ENCODE results near the gene KIF21A.

KIF21A gene

DNA sequence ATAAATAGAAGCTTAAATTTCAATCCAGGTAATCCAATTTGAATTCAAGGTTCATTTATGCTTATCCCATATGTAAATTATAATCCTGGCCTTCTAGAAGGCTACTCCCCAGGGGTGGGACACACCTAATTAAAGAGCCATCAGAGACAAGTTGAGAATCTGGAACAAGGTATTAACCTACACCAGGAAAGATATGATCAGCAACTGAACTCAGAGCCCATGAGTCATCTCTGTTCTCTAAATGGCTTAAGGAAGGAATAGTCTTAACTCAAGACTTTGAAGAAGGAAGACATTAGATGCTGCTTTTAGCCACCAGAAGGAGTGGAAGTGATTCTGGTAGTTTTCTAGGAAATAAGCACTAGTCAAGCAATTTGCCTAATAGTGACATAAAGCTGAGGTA, 88.0 kb downstream of the KIF21A start:
- Histone ChIP-seq H3K4me2 (no peak overlapping the region), H3K27me3 (ENCODE audit: insufficient read depth, low read depth) (no peaks in the 10 kb centered on the region), H3K79me2 (ENCODE audit: insufficient read depth, low read depth) (no peaks in the 10 kb centered on the region), H3K9ac (no peak overlapping the region), H4K20me1 (ENCODE audit: insufficient read depth) (no peaks in the 10 kb centered on the region), H2AFZ (ENCODE audit: low read depth) (no peak overlapping the region), H3K4me1 (ENCODE audit: low read depth, poor library complexity, severe bottlenecking) (no peaks in the 10 kb centered on the region), H3K4me3 (IDR thresholded peaks at IDR 0.05; ENCODE audit: insufficient read depth, low read depth, low read length) (no peak overlapping the region), H3K36me3 (ENCODE audit: insufficient read depth) (0 out of 2 replicates have a peak, but pooled peaks cover 5% of the 10 kb centered on the region), H3K27ac (no peak overlapping the region)
- TF ChIP-seq, protein P1, sequence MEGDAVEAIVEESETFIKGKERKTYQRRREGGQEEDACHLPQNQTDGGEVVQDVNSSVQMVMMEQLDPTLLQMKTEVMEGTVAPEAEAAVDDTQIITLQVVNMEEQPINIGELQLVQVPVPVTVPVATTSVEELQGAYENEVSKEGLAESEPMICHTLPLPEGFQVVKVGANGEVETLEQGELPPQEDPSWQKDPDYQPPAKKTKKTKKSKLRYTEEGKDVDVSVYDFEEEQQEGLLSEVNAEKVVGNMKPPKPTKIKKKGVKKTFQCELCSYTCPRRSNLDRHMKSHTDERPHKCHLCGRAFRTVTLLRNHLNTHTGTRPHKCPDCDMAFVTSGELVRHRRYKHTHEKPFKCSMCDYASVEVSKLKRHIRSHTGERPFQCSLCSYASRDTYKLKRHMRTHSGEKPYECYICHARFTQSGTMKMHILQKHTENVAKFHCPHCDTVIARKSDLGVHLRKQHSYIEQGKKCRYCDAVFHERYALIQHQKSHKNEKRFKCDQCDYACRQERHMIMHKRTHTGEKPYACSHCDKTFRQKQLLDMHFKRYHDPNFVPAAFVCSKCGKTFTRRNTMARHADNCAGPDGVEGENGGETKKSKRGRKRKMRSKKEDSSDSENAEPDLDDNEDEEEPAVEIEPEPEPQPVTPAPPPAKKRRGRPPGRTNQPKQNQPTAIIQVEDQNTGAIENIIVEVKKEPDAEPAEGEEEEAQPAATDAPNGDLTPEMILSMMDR (conservative IDR thresholded peaks at IDR 0.05; ENCODE audit: low read depth, low read length): no peak

DNA sequence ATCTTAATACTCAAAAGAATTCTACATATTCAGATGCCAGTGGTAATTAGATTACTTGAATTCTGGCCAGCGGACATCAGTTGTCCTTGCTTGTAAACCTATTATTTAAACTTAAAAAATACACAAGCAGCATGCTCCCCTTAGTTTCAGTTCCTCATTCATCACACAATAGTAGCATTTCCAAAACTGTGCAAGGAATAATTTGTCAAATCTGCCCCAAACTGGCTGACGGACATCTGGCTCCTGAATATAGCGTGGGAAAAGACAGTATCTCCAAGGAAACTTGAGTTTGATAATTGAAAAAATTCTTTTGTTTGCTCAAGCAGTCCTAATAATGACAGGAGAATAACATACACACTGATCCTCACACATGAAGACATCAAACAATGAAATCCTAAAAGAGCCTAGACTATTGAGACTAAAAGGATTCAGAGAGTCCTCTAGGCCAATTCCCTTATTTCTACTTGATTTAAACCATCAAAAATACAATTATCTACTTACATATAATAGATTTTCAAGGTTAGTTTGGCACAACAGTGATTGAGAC, 90.4 kb downstream of the KIF21A start:
- H3K9ac ChIP-seq: no peak overlapping the region
- no peak overlapping the region for H3K4me3 ChIP-seq (IDR thresholded peaks at IDR 0.05; ENCODE audit: insufficient read depth, low read depth, low read length)
- no peaks in the 10 kb centered on the region for H3K27me3 ChIP-seq (ENCODE audit: insufficient read depth, low read depth)
- no peaks in the 10 kb centered on the region for H4K20me1 ChIP-seq (ENCODE audit: insufficient read depth)
- H3K4me2 ChIP-seq: no peak overlapping the region
- TF ChIP-seq, protein P1 (conservative IDR thresholded peaks at IDR 0.05; ENCODE audit: low read depth, low read length): no peak
- H3K4me1 ChIP-seq (ENCODE audit: low read depth, poor library complexity, severe bottlenecking): no peaks in the 10 kb centered on the region
- no peak overlapping the region for H3K27ac ChIP-seq
- 0 out of 2 replicates have a peak, but pooled peaks cover 5% of the 10 kb centered on the region for H3K36me3 ChIP-seq (ENCODE audit: insufficient read depth)
- H2AFZ ChIP-seq (ENCODE audit: low read depth): no peak overlapping the region
- no peaks in the 10 kb centered on the region for H3K79me2 ChIP-seq (ENCODE audit: insufficient read depth, low read depth)

DNA sequence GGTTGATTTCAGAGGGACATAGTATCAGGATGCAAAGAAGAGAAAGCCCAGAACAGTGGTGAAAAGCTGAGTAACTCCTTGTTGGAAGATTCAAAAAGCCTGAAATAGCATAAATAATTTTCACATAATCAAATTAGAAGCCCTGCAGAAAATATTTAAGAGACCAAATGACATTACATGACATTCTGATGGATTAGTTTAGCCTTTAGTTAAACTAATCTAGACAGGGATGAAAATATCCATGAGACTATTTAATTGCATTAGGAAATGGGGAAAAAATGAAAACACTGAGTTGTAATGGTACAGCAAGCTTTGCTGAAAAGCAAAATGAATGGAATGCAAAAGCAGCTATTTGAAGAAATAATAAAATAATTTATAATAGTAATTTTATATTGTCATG, 91.8 kb downstream of the KIF21A start:
- TF ChIP-seq, protein P1 (conservative IDR thresholded peaks at IDR 0.05; ENCODE audit: low read depth, low read length): no peak
- Histone ChIP-seq H3K9ac (no peak overlapping the region), H2AFZ (ENCODE audit: low read depth) (no peak overlapping the region), H3K4me1 (ENCODE audit: low read depth, poor library complexity, severe bottlenecking) (no peaks in the 10 kb centered on the region), H3K79me2 (ENCODE audit: insufficient read depth, low read depth) (no peaks in the 10 kb centered on the region), H3K27ac (no peak overlapping the region), H3K4me3 (IDR thresholded peaks at IDR 0.05; ENCODE audit: insufficient read depth, low read depth, low read length) (no peak overlapping the region), H3K4me2 (no peak overlapping the region), H3K36me3 (ENCODE audit: insufficient read depth) (0 out of 2 replicates have a peak, but pooled peaks cover 5% of the 10 kb centered on the region), H3K27me3 (ENCODE audit: insufficient read depth, low read depth) (no peaks in the 10 kb centered on the region), H4K20me1 (ENCODE audit: insufficient read depth) (no peaks in the 10 kb centered on the region)

DNA sequence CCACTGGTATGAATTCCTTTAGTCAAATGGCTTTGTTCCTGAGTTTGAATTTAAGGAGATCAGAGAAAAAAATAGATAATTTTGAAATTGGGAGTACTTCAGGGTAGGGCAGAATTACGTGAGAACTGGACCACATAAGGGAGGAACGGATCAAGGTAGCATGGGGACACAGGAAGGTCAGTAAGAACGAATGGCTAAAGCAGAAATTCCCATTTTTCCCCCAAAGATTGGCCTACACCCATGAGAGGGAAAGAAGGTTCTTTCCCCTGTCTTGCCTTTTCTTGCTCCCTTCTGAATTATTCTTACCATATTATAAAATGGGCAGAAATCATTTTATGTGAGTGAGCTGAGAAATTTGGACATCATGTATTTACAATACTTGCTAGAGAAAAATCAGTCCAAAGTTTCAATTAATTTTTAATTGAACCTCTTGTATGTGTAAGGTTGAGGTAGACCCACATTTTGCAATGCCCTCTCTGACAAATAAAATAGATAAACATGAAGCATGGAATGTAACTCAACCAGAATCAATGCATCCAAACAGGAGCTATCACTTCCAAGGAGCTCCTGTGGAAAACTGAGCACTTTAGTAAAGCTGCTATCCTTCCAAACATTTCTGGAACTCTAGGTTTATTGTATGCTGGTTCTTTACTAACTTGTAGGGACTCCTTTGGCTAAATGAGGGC, 93.8 kb downstream of the KIF21A start:
- H3K4me1 ChIP-seq (ENCODE audit: low read depth, poor library complexity, severe bottlenecking): no peaks in the 10 kb centered on the region
- 0 out of 2 replicates have a peak, but pooled peaks cover 5% of the 10 kb centered on the region for H3K36me3 ChIP-seq (ENCODE audit: insufficient read depth)
- no peak overlapping the region for H3K9ac ChIP-seq
- no peak overlapping the region for H2AFZ ChIP-seq (ENCODE audit: low read depth)
- TF ChIP-seq, protein P1 (conservative IDR thresholded peaks at IDR 0.05; ENCODE audit: low read depth, low read length): no peak
- no peaks in the 10 kb centered on the region for H3K79me2 ChIP-seq (ENCODE audit: insufficient read depth, low read depth)
- no peaks in the 10 kb centered on the region for H4K20me1 ChIP-seq (ENCODE audit: insufficient read depth)
- no peak overlapping the region for H3K4me3 ChIP-seq (IDR thresholded peaks at IDR 0.05; ENCODE audit: insufficient read depth, low read depth, low read length)
- H3K27ac ChIP-seq: no peak overlapping the region
- H3K4me2 ChIP-seq: no peak overlapping the region
- no peaks in the 10 kb centered on the region for H3K27me3 ChIP-seq (ENCODE audit: insufficient read depth, low read depth)

Measured in KMS-11 (cell line).